Endodermal cell (in vitro differentiated cells): ENCODE data around the gene DOK1. TPM values are rescaled to one million over a fixed set of nuclear protein-coding genes. Genes with fewer than 3 reads are reported as not detected.
A peak's percentile ranks its signal among the peaks of the same experiment; 100 is the strongest.

Experiments used
- DNase-seq: peaks from one replicate; pipeline ENCODE4 v3.0.0-alpha.2; 2017
- H3K27ac ChIP-seq: 2 replicates; pipeline ENCODE4 v1.5.1; 2013; ENCODE audit warnings: mild to moderate bottlenecking, low read depth, low read length, moderate library complexity
- H3K27me3 ChIP-seq: 2 replicates; pipeline ENCODE4 v1.6.1; 2013; ENCODE audit warnings: mild to moderate bottlenecking, low read length, moderate library complexity; ENCODE audit not compliant: insufficient read depth, control insufficient read depth, poor library complexity, severe bottlenecking
- H3K36me3 ChIP-seq: 2 replicates; pipeline ENCODE4 v1.7.0; 2013; ENCODE audit warnings: mild to moderate bottlenecking, low read length, moderate library complexity; ENCODE audit not compliant: control insufficient read depth, insufficient read depth
- H3K4me1 ChIP-seq: one replicate; pipeline ENCODE4 v1.7.0; 2013; ENCODE audit warnings: low read length; ENCODE audit not compliant: control insufficient read depth, insufficient read depth
- H3K4me3 ChIP-seq: 2 replicates; pipeline ENCODE4 v1.5.1; 2013; ENCODE audit warnings: mild to moderate bottlenecking, low read length, moderate library complexity
- H3K9ac ChIP-seq: 2 replicates; pipeline ENCODE4 v1.6.1; 2013; ENCODE audit warnings: mild to moderate bottlenecking, low read length, moderate library complexity; ENCODE audit not compliant: poor library complexity, severe bottlenecking; ENCODE audit errors: extremely low read depth
- H3K9me3 ChIP-seq: 2 replicates; pipeline ENCODE4 v1.6.1; 2013; ENCODE audit warnings: mild to moderate bottlenecking, low read length, moderate library complexity; ENCODE audit not compliant: control insufficient read depth
- H3K27ac Mint-ChIP-seq: 2 replicates; pipeline ENCODE4 v1.8.0; 2020; ENCODE audit warnings: mixed read lengths
- H3K27me3 Mint-ChIP-seq: 2 replicates; pipeline ENCODE4 v1.8.0; 2021; ENCODE audit warnings: mild to moderate bottlenecking, mixed read lengths; ENCODE audit not compliant: insufficient read depth
- H3K36me3 Mint-ChIP-seq: 2 replicates; pipeline ENCODE4 v1.8.0; 2020; ENCODE audit warnings: low read depth, mixed read lengths
- H3K4me1 Mint-ChIP-seq: 2 replicates; pipeline ENCODE4 v1.8.0; 2020; ENCODE audit warnings: mixed read lengths
- H3K4me3 Mint-ChIP-seq: 2 replicates; pipeline ENCODE4 v1.8.0; 2020; ENCODE audit warnings: mild to moderate bottlenecking, moderate library complexity, mixed read lengths
- H3K9me3 Mint-ChIP-seq: 2 replicates; pipeline ENCODE4 v1.8.0; 2020; ENCODE audit warnings: mild to moderate bottlenecking, mixed read lengths
- CTCF ChIP-seq: fragments of 200-600 bp; sonication (generic); conservative IDR thresholded peaks from 2 replicates; pipeline ENCODE4 v1.5.0; 2021; ENCODE audit warnings: antibody characterized with exemption, mild to moderate bottlenecking
- WGBS, 2 experiments: methylation state at CpG; one replicate each; pipeline versions ENCODE4 v1.1.5 to v1.1.7; 2013; ENCODE audit warnings: missing lambda C conversion rate in 2 of 2, mixed read lengths in 1 of 2; ENCODE audit not compliant: insufficient coverage in 1 of 2, insufficient read length in 1 of 2; 5-methylcytosine and 5-hydroxymethylcytosine counted together
- total RNA-seq, 2 donors: library from RNA; stranded (reverse); fragmentation: NEBNext Ultra II Directional in 1 of 2; extraction: Animal tissue kit (Norgen Biotek cat#: 25700) in 1 of 2; gene quantifications; 2 replicates in 1 of 2; 3 replicates in 1 of 2; pipeline ENCODE4 v1.2.1, GENCODE V29; 2021

Gene DOK1
- total RNA-seq, 2 donors from 2014 or later: 12.9 to 15.1 TPM

DNA sequence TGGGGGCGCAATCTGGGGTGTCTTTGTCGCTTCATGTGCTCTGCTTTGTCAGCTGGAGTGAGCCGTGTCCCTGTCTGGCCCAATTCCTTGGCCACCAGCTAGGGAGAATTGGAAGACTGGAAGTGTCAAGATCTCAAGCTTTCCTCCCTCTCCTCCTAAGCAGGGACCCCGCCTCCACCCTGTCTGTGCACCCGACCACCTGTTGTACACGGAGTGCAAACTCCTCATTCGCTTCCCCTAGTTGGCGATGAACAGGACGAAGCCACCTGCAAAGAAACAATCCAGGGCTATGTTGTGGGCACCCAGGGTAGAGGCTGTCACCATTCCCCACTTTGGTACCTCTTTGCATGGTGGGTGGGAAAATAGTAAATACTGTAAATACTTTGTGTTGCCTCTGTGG is 26.8 kb upstream of the DOK1 start:
- Histone ChIP-seq H3K9me3 (no peaks in the 10 kb centered on the region), H3K4me1 (no peaks in the 10 kb centered on the region), H3K27ac (no peak overlapping the region), H3K9ac (no peak overlapping the region), H3K4me3 (peak overlapping the region; percentile 99), H3K27me3 (peaks cover 15% of the 10 kb centered on the region), H3K36me3 (peaks cover 35% of the 10 kb centered on the region)
- peak overlapping the region; percentile 98 for H3K4me3 Mint-ChIP-seq
- no peak overlapping the region for H3K27ac Mint-ChIP-seq
- 94% methylated on average over 9 of the region's 9 CpGs; no CpG with 5 or more reads in 1 of the 2 experiments for WGBS, 2 experiments
- no peaks in the 10 kb centered on the region for H3K9me3 Mint-ChIP-seq
- TF ChIP-seq CTCF: no peak
- H3K27me3 Mint-ChIP-seq: peaks cover 13% of the 10 kb centered on the region
- peaks cover 7% of the 10 kb centered on the region for H3K4me1 Mint-ChIP-seq
- peaks cover 32% of the 10 kb centered on the region for H3K36me3 Mint-ChIP-seq
- no peak for DNase-seq

DNA sequence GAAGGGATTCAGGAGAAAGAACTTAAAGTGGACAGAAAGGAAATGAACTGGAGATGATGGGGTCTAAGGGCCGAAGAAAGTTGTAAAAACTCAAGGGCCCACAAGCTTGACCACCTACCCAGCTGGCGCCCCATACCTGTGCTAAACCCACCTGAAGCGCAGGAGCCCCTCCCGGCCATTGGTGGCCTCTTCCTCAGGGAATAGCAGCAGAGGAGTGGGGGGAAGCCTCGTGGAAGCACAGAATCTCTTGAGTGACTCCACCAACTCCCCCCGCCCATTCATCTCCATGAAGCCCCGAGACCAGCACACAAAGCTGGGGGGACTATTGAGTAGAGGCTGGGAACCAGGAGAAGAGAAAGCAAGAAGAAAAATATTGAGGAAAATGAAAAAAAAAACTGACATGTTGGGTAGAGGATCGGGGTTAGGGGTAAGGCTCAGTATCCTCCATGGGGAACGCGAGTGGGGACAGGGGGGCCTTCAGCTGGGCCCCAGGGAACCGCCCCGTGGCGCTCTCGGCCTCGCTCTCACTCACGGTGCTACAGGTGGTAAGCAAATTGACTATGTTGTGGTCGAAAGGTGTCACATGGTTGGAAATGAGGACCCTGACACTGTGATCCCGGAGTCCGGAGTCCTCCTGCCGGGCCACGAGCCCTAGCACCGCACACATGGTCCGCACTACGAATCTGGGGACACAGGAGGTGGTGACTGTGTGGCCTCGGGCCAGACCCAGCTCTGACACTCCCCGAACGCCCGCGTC is 25.7 kb upstream of the DOK1 start:
- peak overlapping the region; percentile 90 for H3K9ac ChIP-seq
- TF ChIP-seq CTCF: no peak

DNA sequence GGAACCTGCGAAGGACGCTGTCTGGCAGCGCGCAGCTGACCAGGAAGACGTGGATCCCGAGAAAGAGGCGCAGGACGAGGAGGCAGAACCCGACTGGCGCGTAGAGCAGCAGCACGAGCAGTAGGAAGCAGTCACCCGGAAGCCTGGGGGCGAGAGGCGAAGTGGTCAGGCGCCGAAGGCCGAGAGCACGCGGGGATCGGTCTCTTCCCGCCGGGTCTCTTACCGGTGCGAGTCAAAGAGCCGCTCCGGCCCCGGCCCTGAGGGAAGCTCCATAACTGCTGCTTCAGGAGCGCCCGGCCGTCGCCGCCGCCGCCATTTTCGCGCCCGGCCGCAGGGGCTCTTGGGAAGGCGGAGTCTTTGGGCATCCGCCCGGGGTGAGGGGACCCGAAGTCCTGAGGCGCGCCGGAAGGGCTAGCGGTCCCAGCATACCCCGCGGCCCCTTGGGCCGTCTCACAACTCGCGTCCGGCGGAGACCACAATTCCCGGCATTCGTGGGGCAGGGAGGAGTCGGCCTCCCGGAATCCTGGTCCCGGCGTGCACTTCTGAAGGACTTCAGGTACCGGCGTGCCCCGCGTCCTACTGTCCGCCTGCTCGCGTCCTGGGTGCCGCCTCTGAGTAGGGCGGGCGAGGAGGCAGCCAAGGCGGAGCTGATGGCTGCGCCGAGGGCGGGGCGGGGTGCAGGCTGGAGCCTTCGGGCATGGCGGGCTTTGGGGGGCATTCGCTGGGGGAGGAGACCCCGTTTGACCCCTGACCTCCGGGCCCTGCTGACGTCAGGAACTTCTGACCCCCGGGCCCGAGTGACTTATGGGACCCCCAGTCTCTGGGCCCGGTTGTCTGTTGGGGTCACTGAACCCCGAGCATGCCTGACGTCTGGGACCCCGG is 24.9 kb upstream of the DOK1 start, which contains the start of the genes AUP1 and HTRA2:
Gene AUP1 (minus strand): TSS at position 350 of the 882 bp plus-strand sequence. CDS start 77 bp downstream, at position 273.
Gene HTRA2 (plus strand): TSS at position 577 of the 882 bp plus-strand sequence. CDS start 74 bp downstream, at position 651.
- no peaks in the 10 kb centered on the region for H3K9me3 Mint-ChIP-seq
- peaks cover 35% of the 10 kb centered on the region for H3K36me3 Mint-ChIP-seq
- H3K27ac Mint-ChIP-seq: peak within 1 kb of the TSS; percentile 98
- Histone ChIP-seq H3K27ac (peak within 1 kb of the TSS; percentile 45), H3K4me3 (peak within 1 kb of the TSS; percentile 99), H3K4me1 (no peaks in the 10 kb centered on the region), H3K9me3 (no peaks in the 10 kb centered on the region), H3K36me3 (peaks cover 35% of the 10 kb centered on the region), H3K9ac (peak within 1 kb of the TSS; percentile 90), H3K27me3 (no peaks in the 10 kb centered on the region)
- no peak for TF ChIP-seq CTCF
- peaks cover 7% of the 10 kb centered on the region for H3K4me1 Mint-ChIP-seq
- 0 to 1% methylated on average over 35 to 87 of the region's 87 CpGs for WGBS, 2 experiments
- peak within 1 kb of the TSS; percentile 98 for H3K4me3 Mint-ChIP-seq
- H3K27me3 Mint-ChIP-seq: no peaks in the 10 kb centered on the region
- peak; percentile 100 for DNase-seq

More for the DNA sequence above, 25.7 kb upstream of the DOK1 start:
- H3K4me1 Mint-ChIP-seq: peaks cover 7% of the 10 kb centered on the region
- H3K27me3 ChIP-seq: peaks cover 4% of the 10 kb centered on the region
- 18 to 20% methylated on average over 16 to 29 of the region's 29 CpGs for WGBS, 2 experiments
- H3K36me3 ChIP-seq: peaks cover 35% of the 10 kb centered on the region
- H3K9me3 Mint-ChIP-seq: no peaks in the 10 kb centered on the region
- peak overlapping the region; percentile 98 for H3K4me3 Mint-ChIP-seq
- H3K4me1 ChIP-seq: no peaks in the 10 kb centered on the region
- peaks cover 32% of the 10 kb centered on the region for H3K36me3 Mint-ChIP-seq
- peak overlapping the region; percentile 45 for H3K27ac ChIP-seq
- H3K27me3 Mint-ChIP-seq: peaks cover 5% of the 10 kb centered on the region
- no peaks in the 10 kb centered on the region for H3K9me3 ChIP-seq
- peak overlapping the region; percentile 99 for H3K4me3 ChIP-seq
- DNase-seq: no peak
- H3K27ac Mint-ChIP-seq: peak overlapping the region; percentile 98
